ENCODE data around the gene RAB11A.

DNA sequence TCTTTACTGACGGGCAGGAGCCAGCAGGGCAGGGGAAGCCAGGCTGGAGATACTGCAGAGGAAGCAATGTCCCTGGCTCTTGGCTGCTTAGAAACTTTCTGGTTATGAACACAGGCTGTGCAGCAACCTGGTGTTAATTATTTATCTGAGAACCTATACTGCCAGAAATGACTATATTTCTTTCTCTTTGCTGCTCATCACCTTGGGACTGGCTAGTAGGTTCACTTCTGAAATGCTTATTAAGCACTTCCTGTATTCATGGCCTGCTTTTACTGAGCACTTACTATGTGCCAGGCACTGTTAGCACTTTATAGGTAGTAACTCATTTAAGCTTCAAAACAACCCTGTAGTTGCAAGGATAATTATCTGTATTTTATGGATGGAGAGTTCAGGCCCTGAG is 57.6 kb downstream of the RAB11A start:
- TF ChIP-seq, protein P1, sequence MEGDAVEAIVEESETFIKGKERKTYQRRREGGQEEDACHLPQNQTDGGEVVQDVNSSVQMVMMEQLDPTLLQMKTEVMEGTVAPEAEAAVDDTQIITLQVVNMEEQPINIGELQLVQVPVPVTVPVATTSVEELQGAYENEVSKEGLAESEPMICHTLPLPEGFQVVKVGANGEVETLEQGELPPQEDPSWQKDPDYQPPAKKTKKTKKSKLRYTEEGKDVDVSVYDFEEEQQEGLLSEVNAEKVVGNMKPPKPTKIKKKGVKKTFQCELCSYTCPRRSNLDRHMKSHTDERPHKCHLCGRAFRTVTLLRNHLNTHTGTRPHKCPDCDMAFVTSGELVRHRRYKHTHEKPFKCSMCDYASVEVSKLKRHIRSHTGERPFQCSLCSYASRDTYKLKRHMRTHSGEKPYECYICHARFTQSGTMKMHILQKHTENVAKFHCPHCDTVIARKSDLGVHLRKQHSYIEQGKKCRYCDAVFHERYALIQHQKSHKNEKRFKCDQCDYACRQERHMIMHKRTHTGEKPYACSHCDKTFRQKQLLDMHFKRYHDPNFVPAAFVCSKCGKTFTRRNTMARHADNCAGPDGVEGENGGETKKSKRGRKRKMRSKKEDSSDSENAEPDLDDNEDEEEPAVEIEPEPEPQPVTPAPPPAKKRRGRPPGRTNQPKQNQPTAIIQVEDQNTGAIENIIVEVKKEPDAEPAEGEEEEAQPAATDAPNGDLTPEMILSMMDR (IDR thresholded peaks at IDR 0.05) = no peak
- TF ChIP-seq POLR2A (IDR thresholded peaks at IDR 0.05) = no peak
- TF ChIP-seq POLR2AphosphoS5 (IDR thresholded peaks at IDR 0.05) = no peak

Data from prostate gland (tissue), 2 donors.